GM21515 (cell line): ENCODE data around the gene PDE4D.
"Not testable (repeated sequence)": the region's sequence is repeated elsewhere in the genome, so short reads cannot be mapped to it uniquely, and the experiment has no call there.

ENCODE experiments used
- ATAC-seq: cut with Tn5 transposase; IDR thresholded peaks from one replicate; pipeline ENCODE4 v1.9.1; 2021; ENCODE audit not compliant: unreplicated experiment

Gene PDE4D

GRCh38 chr5:58965677-58966414 is 927.7 kb downstream of the PDE4D start:
- ATAC-seq: no peak

- ATAC-seq: no peak
These were observed 929.7 kb downstream of the PDE4D start for GRCh38 chr5:58963821-58964220.

GRCh38 chr5:58963361-58963760 is 930.2 kb downstream of the PDE4D start:
- ATAC-seq: no peak

GRCh38 chr5:58961631-58962280 is 931.8 kb downstream of the PDE4D start:
- ATAC-seq: no peak

GRCh38 chr5:58958701-58959100 is 934.8 kb downstream of the PDE4D start:
- ATAC-seq: no peak

GRCh38 chr5:58953218-58953617 is 940.3 kb downstream of the PDE4D start:
- not testable (repeated sequence) for ATAC-seq

- ATAC-seq: no peak
These were observed 943.3 kb downstream of the PDE4D start for GRCh38 chr5:58950224-58950623.

GRCh38 chr5:58946230-58946629 is 947.3 kb downstream of the PDE4D start:
- ATAC-seq: no peak

GRCh38 chr5:58944221-58944620 is 949.3 kb downstream of the PDE4D start:
- no peak for ATAC-seq

- no peak for ATAC-seq
These were observed 953.1 kb downstream of the PDE4D start for GRCh38 chr5:58940446-58940845.

- ATAC-seq: no peak
These were observed 953.9 kb downstream of the PDE4D start for GRCh38 chr5:58939664-58940063.

- no peak for ATAC-seq
These were observed 954.7 kb downstream of the PDE4D start for GRCh38 chr5:58938563-58939424.

- ATAC-seq: no peak
These were observed 956.4 kb downstream of the PDE4D start for GRCh38 chr5:58937031-58937681.

- ATAC-seq: no peak
These were observed 958.9 kb downstream of the PDE4D start for GRCh38 chr5:58934629-58935097.

- ATAC-seq: no peak
These were observed 959.5 kb downstream of the PDE4D start for GRCh38 chr5:58933891-58934628.

GRCh38 chr5:58932057-58932612 is 961.4 kb downstream of the PDE4D start:
- ATAC-seq: no peak

- no peak for ATAC-seq
These were observed 963.0 kb downstream of the PDE4D start for GRCh38 chr5:58930520-58930919.

GRCh38 chr5:58929726-58930125 is 963.8 kb downstream of the PDE4D start:
- ATAC-seq: no peak

- ATAC-seq: no peak
These were observed 965.6 kb downstream of the PDE4D start for GRCh38 chr5:58927938-58928337.

- ATAC-seq: no peak
These were observed 966.3 kb downstream of the PDE4D start for GRCh38 chr5:58927181-58927580.
